Epithelial cell of esophagus (primary cell): Measurements from ENCODE around the gene TMEM63A.
A peak's percentile ranks its signal among the peaks of the same experiment; 100 is the strongest.

Experiments
- DNase-seq: peaks from one replicate; pipeline ENCODE4 v3.0.0; 2010; ENCODE audit warnings: low read depth
- H3K4me3 ChIP-seq: 2 replicates; pipeline ENCODE4 v1.5.1; 2011; ENCODE audit warnings: mild to moderate bottlenecking, low read length, control low read depth
- TF ChIP-seq, protein P1 (sequence below): IDR thresholded peaks from 2 replicates; pipeline ENCODE4 v1.5.1; 2011; ENCODE audit warnings: low read depth, mild to moderate bottlenecking, low read length, control low read depth, inconsistent platforms; ENCODE audit not compliant: insufficient read depth; ENCODE audit errors: missing control alignments

Gene TMEM63A

DNA sequence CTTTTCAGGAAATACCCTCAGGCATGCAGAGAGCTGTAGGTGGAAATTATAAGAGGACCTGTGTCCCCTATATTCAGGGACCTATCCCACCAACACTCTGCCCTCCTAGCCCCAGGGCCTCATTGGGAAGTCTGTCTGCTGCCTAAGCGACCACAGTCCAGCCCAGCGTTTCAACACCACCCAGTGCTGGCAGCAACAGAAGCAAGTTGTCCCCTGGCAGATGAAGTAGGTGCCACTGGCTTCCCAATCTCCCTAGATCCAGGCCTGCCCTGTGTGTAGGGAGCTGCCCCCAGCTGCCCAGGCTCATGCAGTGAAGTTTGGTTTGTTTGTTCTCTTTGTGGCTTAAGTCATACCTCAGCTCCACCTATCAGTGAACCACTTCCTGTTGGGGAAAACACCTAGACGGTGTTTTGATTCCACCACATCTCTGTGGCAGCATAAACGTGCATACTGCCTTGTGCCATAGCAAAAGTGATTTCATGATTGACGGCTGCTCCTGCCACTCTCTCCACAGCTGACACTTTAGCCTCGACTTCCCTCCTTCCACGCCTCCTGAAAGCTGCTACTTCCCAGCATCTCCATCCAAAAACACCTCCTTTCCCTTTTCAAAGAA lies 14.9 kb upstream of the TMEM63A start:
- H3K4me3 ChIP-seq = no peak overlapping the region

DNA sequence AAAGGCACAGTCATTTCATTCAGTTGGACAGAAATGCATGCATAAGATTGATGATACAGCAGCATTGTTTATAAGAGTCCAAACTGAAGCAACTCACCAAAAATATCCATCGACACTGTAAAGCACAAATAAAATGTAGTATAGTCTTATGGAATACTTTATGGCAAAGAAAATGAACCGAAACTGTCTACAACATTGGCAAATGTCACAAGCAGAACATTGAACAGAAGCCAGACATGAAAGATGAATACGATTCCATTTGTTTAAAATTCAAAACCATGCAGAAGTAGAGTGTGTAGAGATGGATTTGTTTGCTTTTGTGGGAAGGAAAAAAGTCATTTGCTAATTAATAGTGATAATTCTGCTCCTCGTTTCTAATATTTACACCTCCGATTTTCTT lies 14.3 kb upstream of the TMEM63A start:
- DNase-seq = no peak
- TF ChIP-seq, protein P1, sequence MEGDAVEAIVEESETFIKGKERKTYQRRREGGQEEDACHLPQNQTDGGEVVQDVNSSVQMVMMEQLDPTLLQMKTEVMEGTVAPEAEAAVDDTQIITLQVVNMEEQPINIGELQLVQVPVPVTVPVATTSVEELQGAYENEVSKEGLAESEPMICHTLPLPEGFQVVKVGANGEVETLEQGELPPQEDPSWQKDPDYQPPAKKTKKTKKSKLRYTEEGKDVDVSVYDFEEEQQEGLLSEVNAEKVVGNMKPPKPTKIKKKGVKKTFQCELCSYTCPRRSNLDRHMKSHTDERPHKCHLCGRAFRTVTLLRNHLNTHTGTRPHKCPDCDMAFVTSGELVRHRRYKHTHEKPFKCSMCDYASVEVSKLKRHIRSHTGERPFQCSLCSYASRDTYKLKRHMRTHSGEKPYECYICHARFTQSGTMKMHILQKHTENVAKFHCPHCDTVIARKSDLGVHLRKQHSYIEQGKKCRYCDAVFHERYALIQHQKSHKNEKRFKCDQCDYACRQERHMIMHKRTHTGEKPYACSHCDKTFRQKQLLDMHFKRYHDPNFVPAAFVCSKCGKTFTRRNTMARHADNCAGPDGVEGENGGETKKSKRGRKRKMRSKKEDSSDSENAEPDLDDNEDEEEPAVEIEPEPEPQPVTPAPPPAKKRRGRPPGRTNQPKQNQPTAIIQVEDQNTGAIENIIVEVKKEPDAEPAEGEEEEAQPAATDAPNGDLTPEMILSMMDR = no peak
- H3K4me3 ChIP-seq = no peak overlapping the region

More for the DNA sequence above, 14.9 kb upstream of the TMEM63A start:
- peak; percentile 86 for DNase-seq
- TF ChIP-seq, protein P1 = no peak

- no peak overlapping the region for H3K4me3 ChIP-seq
- no peak for DNase-seq
- TF ChIP-seq, protein P1 = no peak
Observed at GRCh38 chr1:225892307-225892706, 10.1 kb upstream of the TMEM63A start.

GRCh38 chr1:225891229-225891972 lies 9.2 kb upstream of the TMEM63A start:
- DNase-seq = no peak
- TF ChIP-seq, protein P1 = no peak

GRCh38 chr1:225890346-225891228 lies 8.4 kb upstream of the TMEM63A start:
- H3K4me3 ChIP-seq = no peak overlapping the region
- TF ChIP-seq, protein P1 = no peak
- DNase-seq = no peak

More at GRCh38 chr1:225891229-225891972, 9.2 kb upstream of the TMEM63A start:
- no peak overlapping the region for H3K4me3 ChIP-seq

GRCh38 chr1:225889743-225890142 lies 7.6 kb upstream of the TMEM63A start:
- TF ChIP-seq, protein P1 = no peak
- no peak overlapping the region for H3K4me3 ChIP-seq

More at GRCh38 chr1:225889743-225890142, 7.6 kb upstream of the TMEM63A start:
- no peak for DNase-seq
